Aorta (tissue), 5 donors: ENCODE results near the gene THAP7. TPM values are rescaled to one million over a fixed set of nuclear protein-coding genes. Genes with fewer than 3 reads are reported as not detected.

Experiments used
- ATAC-seq: fragments of 200-7000 bp; cut with Tn5 transposase; one replicate; pipeline ENCODE4 v1.9.1; 2022; ENCODE audit warnings: moderate library complexity; ENCODE audit not compliant: low FRiP score
- DNase-seq, 2 donors: peaks; one replicate each; pipeline ENCODE4 v3.0.0-alpha.2; 2020
- H3K27ac ChIP-seq, 2 donors: one replicate each; pipeline ENCODE4 v1.5.1; 2013; ENCODE audit warnings: low read length in 2 of 2, mild to moderate bottlenecking in 2 of 2, moderate library complexity in 2 of 2, control low read depth in 1 of 2, inconsistent platforms in 1 of 2, low read depth in 1 of 2
- H3K27me3 ChIP-seq, 2 donors: one replicate each; pipeline ENCODE4 v1.6.1; 2013; ENCODE audit warnings: control low read depth in 1 of 2, low read length in 1 of 2, mild to moderate bottlenecking in 1 of 2, moderate library complexity in 1 of 2; ENCODE audit not compliant: insufficient read depth in 2 of 2, control insufficient read depth in 1 of 2
- H3K36me3 ChIP-seq, 2 donors: one replicate each; pipeline ENCODE4 v1.6.1; 2013; ENCODE audit warnings: control low read depth in 1 of 2, low read length in 1 of 2, mild to moderate bottlenecking in 1 of 2; ENCODE audit not compliant: insufficient read depth in 2 of 2, control insufficient read depth in 1 of 2
- H3K4me1 ChIP-seq, 2 donors: one replicate each; pipeline ENCODE4 v1.6.1; 2013; ENCODE audit warnings: low read length in 2 of 2, control low read depth in 1 of 2, mild to moderate bottlenecking in 1 of 2, moderate library complexity in 1 of 2; ENCODE audit not compliant: insufficient read depth in 2 of 2, control insufficient read depth in 1 of 2
- H3K4me3 ChIP-seq, 2 donors: one replicate each; pipeline ENCODE4 v1.5.1; 2013; ENCODE audit warnings: low read length in 2 of 2, control low read depth in 1 of 2, mild to moderate bottlenecking in 1 of 2
- H3K9me3 ChIP-seq: one replicate; pipeline ENCODE4 v1.6.1; 2013; ENCODE audit warnings: mild to moderate bottlenecking, low read length; ENCODE audit not compliant: control insufficient read depth
- WGBS, 2 donors: extraction: QIAGEN DNeasy Blood & Tissue Kit; methylation state at CpG; one replicate each; pipeline ENCODE4 v1.1.7; 2013; 5-methylcytosine and 5-hydroxymethylcytosine counted together
- intact Hi-C, 2 donors: fragments of 100-400 bp; cut with DNase I; formaldehyde crosslinking; loops; one replicate each; pipeline versions ENCODE4 v1.14.2 to v1.15.0; 2022
- polyA plus RNA-seq, 2 donors: library from polyadenylated mRNA; stranded (reverse); fragments of 200-250 nt; gene quantifications; one replicate each; pipeline ENCODE4 v1.2.3, GENCODE V29; 2013
- total RNA-seq, 2 donors: library from RNA; stranded (reverse); fragmentation: NEBNext Ultra II Directional; extraction: Animal tissue kit (Norgen Biotek cat#: 25700); gene quantifications; one replicate each; pipeline ENCODE4 v1.2.1, GENCODE V29; 2021
- donor health status: healthy with polysubstance abuse.
- donor health status: Bipolar disorder and iron deficiency.
- donor health status: DM: no; HTN: no; CAD: no.
- donor health status: DM: no; HTN: no; CAD: no.
- donor health status: DM: yes; HTN: yes; CAD: no.

The THAP7 gene
- total and polyA plus RNA-seq, 4 donors = 16.4 to 69.0 (median 18.9) TPM

DNA sequence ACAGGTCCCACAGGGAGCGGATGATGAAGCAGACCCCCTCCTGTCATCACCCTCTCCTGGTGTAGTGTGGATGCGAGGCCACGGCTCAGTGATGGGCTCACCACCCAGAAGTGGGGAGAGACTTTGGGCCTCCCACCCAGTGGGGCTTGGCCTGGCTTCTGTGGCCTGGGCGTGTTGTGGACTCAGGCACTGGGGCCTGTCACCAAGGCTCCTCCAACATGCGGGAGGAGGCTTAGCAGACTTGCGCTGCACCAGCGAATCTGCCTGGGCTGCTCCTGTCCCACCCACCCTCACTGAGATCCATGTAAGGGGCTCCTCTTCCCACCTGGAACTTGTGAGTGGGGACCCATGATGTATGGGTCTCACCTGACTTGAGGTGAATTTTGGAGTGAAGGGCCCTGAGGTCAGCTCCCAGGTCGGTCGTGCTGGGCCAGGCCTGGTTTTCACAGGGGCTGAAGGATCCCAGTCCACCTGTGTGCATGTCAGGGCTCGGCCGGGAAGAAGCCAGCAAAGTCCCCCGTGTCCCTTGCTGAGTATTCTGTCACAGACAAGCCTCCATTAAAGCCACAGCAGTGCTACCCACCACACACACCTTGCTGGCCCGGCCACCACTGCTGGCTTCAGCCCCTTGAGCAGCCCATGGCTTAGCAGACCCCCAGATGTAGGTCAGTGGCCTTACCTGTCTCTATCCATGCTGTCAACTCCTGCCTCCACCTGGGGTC, 4.2 kb downstream of the THAP7 start:
- Histone ChIP-seq H3K36me3 (no peaks in the 10 kb centered on the region), H3K27me3 (no peaks in the 10 kb centered on the region), H3K9me3 (no peaks in the 10 kb centered on the region), H3K27ac (no peak overlapping the region), H3K4me3 (no peak overlapping the region), H3K4me1 (no peaks in the 10 kb centered on the region)
- intact Hi-C loops = no loop called here
- WGBS, 2 donors = 73 to 75% methylated on average over 13 of the region's 13 CpGs
- no peak for ATAC-seq
- no peak for DNase-seq

DNA sequence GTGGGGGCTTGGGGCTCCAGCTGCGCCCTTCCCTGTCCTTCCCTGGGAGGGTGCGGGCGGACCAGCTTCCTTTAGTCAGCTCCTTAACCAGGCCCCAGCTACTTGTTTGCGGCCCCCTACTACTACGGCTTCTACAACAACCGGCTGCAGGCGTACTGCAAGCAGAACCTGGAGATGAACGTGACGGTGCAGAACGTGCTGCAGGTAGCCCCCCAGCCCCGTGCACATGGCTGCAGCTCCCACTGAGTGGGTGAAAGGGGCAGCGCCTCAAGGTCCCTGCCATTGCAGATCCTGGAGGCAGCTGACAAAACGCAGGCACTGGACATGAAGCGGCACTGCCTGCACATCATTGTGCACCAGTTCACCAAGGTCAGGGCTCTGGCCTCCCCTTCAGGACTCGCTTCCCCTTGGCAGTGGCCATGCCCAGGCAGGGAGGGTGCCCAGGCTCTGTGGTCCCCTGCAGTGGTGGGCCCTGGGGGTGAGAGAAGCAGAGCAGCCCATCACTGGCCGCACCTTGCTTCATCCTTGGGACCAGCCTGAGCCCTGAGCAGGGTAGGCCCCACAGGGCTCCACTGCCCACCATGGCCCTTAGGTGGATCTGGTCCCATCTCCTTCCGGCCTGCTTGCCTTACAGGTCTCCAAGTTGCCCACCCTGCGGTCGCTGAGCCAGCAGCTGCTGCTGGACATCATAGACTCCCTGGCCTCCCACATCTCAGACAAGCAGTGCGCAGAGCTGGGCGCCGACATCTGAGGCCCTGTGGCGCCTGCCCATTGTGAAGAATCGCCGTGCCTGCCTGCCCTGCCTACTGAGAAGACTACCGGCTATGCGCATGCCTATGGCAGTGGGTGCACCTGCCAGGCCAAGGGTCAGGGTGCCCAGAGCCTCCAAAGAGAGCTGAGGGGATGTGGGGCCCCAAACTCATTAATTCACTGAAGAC, 5.1 kb downstream of the THAP7 start:
- Histone ChIP-seq H3K27ac (no peak overlapping the region), H3K4me1 (no peaks in the 10 kb centered on the region), H3K36me3 (peaks cover 0 to 2% of the 10 kb centered on the region in 2 donors), H3K27me3 (no peaks in the 10 kb centered on the region), H3K4me3 (no peak overlapping the region), H3K9me3 (no peaks in the 10 kb centered on the region)
- DNase-seq = no peak
- intact Hi-C loops = no loop called here
- no peak for ATAC-seq
- WGBS, 2 donors = 88 to 89% methylated on average over 27 of the region's 27 CpGs

- H3K36me3 ChIP-seq = peaks cover 0 to 4% of the 10 kb centered on the region in 2 donors
- no peaks in the 10 kb centered on the region for H3K27me3 ChIP-seq
- H3K4me1 ChIP-seq = no peaks in the 10 kb centered on the region
- WGBS, 2 donors = 93 to 95% methylated on average over 10 of the region's 10 CpGs
- H3K27ac ChIP-seq = no peak overlapping the region
- no peak overlapping the region for H3K4me3 ChIP-seq
- no peaks in the 10 kb centered on the region for H3K9me3 ChIP-seq
- intact Hi-C loops = no loop called here
- ATAC-seq (no peak), DNase-seq (no peak)
Observed at GRCh38 chr22:20996031-20996410, 5.9 kb downstream of the THAP7 start.

- no peak for DNase-seq
- WGBS, 2 donors = 89 to 91% methylated on average over 21 to 23 of the region's 23 CpGs
- Histone ChIP-seq H3K4me1 (no peaks in the 10 kb centered on the region), H3K9me3 (no peaks in the 10 kb centered on the region), H3K4me3 (no peak overlapping the region), H3K27ac (no peak overlapping the region), H3K36me3 (peaks cover 0 to 4% of the 10 kb centered on the region in 2 donors), H3K27me3 (no peaks in the 10 kb centered on the region)
- no peak for ATAC-seq
- intact Hi-C loops = no loop called here
Observed at GRCh38 chr22:20995329-20996030, 6.4 kb downstream of the THAP7 start.

DNA sequence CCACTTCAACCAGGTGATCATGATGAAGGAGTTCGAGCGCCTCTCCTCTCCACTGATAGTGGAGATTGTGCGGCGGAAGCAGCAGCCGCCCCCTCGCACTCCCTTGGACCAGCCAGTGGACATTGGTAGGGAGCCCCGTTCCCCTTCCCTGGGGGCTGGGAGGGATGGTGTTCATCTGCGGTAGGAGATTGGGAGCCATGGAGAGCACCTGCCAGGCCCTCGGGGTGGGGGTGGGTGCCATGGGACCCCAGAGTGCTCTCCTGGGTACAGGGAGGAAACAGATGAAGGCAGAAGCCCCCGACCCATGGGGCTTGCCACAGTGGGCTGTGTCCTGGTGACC, 7.0 kb downstream of the THAP7 start:
- Histone ChIP-seq H3K4me3 (no peak overlapping the region), H3K9me3 (no peaks in the 10 kb centered on the region), H3K4me1 (no peaks in the 10 kb centered on the region), H3K27ac (no peak overlapping the region), H3K36me3 (peaks cover 0 to 4% of the 10 kb centered on the region in 2 donors), H3K27me3 (no peaks in the 10 kb centered on the region)
- WGBS, 2 donors = 93 to 96% methylated on average over 9 to 10 of the region's 10 CpGs
- intact Hi-C loops = no loop called here
- ATAC-seq = no peak
- no peak for DNase-seq

GRCh38 chr22:20994128-20994901, 7.6 kb downstream of the THAP7 start:
- H3K36me3 ChIP-seq = peaks cover 0 to 4% of the 10 kb centered on the region in 2 donors
- no peaks in the 10 kb centered on the region for H3K4me1 ChIP-seq
- DNase-seq (no peak), ATAC-seq (no peak)
- no peak overlapping the region for H3K27ac ChIP-seq
- no peak overlapping the region for H3K4me3 ChIP-seq
- no peaks in the 10 kb centered on the region for H3K27me3 ChIP-seq
- H3K9me3 ChIP-seq = no peaks in the 10 kb centered on the region
- WGBS, 2 donors = 89 to 91% methylated on average over 29 to 30 of the region's 30 CpGs
- intact Hi-C loops = no loop called here

GRCh38 chr22:20993304-20994127, 8.4 kb downstream of the THAP7 start:
- H3K36me3 ChIP-seq = peaks cover 0 to 4% of the 10 kb centered on the region in 2 donors
- 91 to 95% methylated on average over 28 to 29 of the region's 29 CpGs for WGBS, 2 donors
- intact Hi-C loops = no loop called here
- ATAC-seq = no peak
- H3K4me3 ChIP-seq = no peak overlapping the region
- no peak for DNase-seq
- H3K9me3 ChIP-seq = no peaks in the 10 kb centered on the region
- no peaks in the 10 kb centered on the region for H3K4me1 ChIP-seq
- no peaks in the 10 kb centered on the region for H3K27me3 ChIP-seq
- H3K27ac ChIP-seq = no peak overlapping the region
